Epidermal melanocyte (primary cell): ENCODE data around the gene PLEKHA3.
"Not testable (repeated sequence)": the region's sequence is repeated elsewhere in the genome, so short reads cannot be mapped to it uniquely, and the experiment has no call there.

Source experiments
- DNase-seq: peaks from one replicate; pipeline ENCODE4 v3.0.0; 2011; ENCODE audit warnings: low spot score; ENCODE audit not compliant: insufficient read length

PLEKHA3 gene

DNA sequence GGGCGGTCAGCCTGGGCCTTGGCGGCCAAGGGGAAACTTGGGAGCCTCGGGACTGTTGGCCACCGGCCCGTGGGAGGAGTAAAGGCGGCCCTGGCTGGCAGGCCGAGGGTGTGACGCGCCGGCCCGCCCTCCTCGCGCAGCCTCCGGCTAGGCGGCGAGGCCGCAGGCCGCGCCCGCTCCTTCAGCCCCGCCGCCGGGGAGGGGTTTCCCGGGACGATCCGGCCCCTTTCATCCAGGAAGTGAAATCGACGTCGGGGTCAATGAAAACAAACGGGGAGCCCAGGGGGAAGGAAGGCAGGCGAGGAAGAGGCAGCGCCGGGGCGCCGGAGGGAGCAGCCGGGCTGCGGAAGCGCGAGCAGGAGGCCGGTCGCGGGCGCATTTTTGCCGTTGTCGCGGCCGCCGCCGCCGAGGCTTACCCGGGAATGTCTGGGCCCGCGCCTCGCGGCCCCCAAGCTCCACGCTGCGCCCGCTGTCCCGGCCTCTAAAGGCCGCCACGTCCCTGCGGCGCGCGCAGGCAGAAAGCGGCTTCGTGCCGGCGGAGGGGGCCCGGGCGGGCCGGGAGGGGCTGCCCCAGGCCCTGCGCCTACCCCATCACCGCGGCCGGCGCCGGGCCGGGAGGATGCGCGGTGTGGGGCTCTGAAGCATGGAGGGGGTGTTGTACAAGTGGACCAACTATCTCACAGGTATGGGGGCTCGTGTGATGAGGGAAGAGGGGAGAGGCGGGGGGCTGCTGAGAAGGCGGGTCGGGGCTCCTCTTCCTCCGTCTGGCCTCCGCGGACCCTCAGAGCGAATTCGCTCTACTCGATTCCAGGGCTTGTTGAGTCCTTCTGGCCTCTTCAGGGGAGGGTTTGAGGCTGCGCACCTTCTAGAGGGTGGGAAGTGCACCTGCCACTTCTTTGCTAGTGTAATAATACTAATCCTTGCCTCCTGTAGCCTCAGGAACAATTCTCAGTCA lies at the start of gene PLEKHA3:
Gene PLEKHA3 (plus strand): TSS at position 231 of the 955 bp plus-strand sequence. CDS start 413 bp downstream, at position 644.
- peak; percentile 86 for DNase-seq

DNA sequence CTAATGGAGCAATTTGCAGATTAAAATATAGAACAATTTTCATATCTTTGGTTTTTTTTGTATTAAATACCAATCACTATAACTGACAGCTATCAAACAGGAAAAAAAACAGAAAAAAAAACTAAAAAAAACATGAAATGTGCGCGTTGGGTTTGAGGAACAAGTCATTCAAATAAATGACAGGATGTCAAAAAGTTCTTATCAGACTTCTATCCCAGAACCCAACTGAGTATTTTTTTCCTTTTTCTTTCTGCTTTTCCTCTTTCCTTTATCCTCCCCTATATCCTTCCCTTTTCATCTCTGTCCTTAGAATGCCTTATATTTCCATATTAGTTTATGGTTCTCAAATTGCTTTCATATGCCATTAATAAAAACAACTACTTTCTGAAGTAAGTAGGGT lies 43.6 kb upstream of the PLEKHA3 start:
- no peak for DNase-seq

DNA sequence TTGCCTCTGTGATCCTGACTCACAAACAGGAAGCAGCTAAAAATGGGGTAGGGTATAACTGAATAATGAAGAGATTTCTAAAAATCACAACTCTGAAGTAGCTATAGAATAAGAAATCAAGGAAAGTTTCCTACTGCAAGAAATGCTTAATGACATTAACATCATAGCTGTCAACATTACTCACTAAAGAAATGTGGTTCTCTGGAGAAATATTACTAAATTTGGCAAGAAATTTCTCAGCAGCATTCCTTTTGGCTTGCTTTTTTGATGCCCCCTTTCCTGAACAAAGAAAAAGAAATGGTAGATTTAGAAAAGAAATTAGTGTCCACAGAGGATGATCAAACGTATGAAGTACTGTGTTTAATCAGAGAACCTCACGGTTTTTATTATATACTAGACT lies 38.8 kb upstream of the PLEKHA3 start:
- no peak for DNase-seq

DNA sequence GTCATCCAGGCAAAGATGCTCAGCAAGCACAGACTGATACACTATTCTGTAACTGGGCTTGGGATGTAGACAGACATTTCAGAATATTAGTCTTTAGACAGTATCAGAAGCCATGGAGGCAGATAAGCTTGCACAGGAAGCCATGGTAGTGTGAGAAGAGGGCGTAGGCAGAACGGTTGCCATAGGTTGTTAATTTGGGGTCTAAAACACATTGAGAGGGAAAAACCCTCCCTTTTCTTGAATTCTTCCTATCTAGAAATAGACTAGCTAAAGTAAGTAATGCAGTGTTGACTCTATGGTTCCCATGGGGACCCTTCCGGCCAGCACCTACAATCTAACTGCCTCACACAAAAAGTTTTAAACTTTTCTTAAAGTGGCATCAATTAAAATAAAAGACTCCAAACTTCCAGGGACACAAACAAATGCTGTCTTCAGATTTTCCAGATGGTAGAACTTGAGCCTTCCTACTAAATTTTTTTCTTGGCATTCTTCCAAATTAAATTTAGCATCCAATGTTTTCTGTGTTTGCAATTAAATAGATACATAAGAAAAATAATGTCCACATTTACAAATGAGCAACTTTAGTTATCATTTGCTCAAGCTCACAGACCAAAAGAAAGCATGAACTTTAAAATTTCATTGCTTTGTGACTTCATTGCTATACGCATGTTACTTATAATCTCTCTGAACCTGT lies 31.1 kb upstream of the PLEKHA3 start:
- no peak for DNase-seq

DNA sequence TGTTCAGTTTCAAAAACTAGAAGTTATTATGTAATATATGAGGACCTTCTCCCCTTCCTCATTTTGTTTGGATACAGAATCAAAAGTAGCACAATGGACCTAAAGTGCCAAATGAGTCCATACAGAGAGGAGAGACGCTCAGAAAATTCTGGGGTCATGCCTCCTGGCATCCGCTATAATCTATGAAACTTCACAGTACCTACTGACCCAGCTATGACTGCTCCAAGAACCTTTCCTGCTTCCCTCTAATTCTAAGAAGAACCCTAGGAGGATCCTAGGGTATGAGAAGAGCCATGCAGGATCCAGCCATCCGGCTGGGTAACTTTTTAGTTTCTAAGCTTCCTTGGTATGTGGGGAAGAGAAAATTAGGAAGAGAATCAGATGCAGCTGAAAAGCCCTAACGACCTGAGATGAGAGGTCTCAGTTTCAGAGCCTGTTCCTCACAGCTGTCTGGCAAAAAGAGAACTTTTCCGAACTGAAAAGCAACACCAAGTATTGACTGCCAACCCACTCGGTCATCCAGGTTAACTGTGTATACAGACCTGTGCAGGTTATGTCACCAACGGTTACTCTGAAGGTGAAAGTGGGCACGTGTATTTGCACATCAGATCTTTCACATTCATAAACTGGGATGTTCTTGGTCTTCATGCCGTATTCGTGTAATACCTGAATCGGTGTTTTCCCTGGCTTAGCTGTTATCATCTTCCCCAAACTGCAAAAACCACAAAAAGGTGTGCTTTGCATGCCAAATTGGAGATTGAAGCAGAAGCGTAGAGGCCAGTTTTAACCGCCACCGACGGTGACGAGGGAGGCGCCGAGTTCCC lies 30.3 kb upstream of the PLEKHA3 start:
- DNase-seq = no peak

DNA sequence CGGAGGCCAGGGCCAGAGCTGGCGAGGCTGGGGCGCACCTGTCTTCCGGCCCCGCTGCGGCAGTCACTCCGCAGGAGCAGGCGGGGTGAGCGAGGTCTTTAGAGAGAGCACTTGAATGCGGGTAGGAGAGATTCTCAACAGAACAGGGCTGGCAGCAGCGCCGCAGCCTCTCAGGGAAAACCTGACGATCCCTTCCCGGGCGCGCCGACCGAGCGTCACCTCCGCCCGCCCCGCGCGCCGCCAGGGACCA lies 29.8 kb upstream of the PLEKHA3 start:
- DNase-seq = no peak

DNA sequence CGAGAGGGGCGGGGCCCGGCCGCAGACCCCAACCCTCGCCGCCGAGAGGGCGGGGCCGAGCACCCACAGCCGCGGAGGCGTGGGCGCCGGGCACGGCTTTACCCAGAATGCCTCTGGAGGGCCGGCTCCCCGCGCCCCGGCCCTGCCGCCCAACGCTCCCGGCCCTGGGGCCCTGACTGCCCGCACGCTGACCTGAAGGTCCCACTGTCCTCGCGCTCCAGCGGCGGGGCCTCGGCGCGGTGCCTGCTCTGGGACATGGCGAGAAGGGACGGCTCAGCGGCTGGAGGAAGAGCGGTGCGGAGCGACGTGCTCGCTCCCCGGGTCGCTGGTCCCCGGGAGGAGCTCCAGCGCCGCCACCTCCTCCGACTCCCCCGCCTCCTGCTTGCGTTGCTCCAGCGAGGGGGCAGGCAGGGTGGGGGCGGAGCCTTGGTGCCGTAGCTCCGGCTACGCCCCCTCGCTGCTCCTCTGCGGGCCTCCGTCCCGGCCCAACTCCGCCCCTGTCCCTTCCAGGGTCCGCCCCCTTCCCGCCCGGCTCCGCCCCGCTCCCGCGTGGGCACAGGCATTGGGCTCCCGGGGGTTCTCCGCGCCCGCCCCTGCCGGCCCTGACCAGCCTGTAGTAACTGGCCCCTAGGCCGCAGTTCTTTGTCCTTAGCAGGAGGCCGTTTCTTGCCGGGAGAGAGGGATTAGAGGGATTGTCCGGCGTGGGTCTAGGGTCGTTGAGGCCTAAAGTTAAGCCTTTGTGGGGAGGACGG lies 29.3 kb upstream of the PLEKHA3 start, which contains the start of the genes PJVK and PRKRA:
Gene PJVK (plus strand): TSS at position 605 of the 752 bp plus-strand sequence. CDS start 2,032 bp downstream, outside the sequence.
Gene PRKRA (minus strand): TSS at position 402 of the 752 bp plus-strand sequence. CDS start 145 bp downstream, at position 257.
- DNase-seq = peak; percentile 79

DNA sequence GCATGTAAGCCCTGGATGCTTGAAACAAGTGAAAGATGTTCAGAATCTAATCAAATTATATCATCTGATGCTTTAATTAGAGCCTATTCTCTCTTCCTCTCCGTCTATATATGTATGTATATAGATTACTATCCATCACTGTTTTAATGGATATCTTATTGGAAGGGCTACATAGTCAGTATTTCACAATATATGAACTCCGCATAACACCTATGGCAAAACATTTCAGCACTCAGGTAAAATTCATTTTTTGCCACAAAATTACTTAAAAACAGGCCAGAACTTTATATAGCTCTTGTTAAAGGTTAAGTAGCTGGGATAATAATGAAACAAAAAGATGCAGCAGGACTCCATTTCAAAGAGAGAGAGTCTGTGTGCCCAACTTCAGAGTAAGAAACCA lies 27.9 kb upstream of the PLEKHA3 start:
- no peak for DNase-seq

DNA sequence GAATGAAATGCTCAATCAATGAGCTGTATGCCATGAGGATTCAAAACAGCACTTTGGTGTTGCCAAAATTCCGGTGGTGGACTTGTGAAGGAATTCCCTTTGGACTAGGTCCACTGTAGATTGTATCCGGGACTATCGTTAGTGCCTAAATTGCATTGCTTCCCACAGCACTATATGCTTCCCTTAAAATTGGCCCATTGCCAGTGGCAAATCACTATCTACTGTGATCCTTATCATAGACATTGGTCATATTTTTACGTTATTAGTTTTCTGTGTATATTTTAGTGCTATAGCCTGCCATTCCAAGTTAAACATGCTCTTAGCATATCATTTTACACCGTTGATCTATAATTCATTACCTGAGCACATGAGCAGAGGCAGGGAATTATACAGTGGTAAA lies 27.4 kb upstream of the PLEKHA3 start:
- DNase-seq = no peak

DNA sequence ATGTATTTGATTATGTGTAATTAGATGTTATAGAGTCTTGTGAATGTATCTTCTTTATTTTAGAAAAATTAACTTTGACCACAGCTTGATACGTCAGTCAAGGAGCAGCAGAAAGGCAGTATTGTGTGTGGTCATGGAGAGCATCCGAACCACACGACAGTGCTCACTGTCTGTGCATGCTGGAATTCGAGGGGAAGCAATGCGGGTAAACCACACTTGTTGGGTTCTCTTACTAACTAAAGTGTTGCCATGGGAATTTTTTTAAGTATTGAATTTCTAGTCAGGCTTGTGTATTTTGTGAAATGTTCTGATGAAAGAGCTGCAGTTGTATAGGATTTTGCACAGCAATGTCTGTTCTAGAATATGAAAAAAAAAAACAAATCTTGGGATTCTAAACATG lies 24.3 kb upstream of the PLEKHA3 start:
- DNase-seq = peak; percentile 54

DNA sequence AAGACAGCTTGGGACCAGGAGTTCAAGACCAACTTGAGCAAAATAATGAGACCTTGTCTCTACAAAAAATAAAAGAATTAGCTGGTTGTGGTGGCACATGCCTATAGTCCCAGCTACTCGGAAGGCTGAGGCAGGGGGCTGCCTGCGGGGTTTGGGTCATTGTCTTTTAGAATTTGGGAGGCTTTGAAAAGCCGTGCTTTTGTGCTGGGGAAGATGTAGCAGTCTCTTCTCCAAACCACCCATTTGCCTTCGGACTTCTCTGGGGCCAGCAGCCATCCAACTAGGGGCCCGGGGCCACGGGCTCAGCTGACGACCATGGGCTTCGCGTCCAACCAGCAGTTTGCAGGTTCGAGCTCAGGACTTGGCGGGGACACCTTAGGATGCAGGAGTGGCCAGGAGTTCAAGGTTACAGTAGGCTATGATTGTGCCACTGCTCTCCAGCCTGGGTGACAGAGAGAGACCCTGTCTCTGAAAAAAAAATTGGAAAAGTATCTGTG lies 22.8 kb upstream of the PLEKHA3 start:
- DNase-seq = no peak

DNA sequence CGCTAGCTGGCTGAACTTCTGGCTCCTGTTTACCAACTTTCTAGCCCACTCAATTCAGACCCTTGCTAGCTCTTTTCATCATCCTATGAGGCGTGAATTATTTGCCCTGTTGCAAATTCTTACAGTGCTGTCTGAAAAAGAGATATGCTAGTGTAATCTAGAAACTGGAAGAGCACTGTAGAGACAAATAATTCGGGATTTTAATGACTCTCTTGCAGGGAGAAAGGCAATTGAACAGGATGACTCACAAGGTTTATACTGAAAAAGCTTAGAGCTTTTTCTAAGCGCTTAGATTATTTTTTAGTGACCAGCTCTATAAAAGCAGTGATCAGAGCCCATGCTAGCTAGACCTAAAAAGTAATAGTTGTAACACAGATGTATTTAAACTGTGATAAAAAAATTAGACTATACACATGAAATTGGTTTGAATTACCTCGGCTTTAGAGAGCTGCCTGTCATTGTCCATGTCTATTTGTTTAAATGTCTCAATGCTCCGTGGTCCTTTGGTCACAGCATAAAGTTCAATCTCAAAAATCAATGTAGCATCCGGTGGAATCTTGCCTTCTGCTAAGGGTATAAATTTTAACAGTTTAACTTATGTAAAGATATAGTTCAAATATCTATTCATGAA lies 10.9 kb upstream of the PLEKHA3 start:
- DNase-seq = no peak

DNA sequence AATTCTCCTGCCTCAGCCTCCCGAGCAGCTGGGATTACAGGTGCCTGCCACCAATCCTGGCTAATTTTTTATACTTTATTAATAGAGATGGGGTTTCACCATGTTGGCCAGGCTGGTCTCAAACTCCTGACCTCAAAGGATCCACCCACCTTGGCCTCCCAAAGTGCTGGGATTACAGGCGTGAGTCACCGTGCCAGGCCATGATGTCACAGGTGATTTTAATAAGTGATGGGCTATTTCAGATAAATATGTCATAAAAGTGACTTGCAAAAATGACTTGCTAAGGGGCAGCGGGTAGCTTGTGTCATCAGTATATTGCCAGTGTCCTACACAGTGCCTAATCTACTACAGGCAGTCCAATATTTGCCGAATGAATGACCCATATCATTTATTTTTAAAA lies 8.9 kb upstream of the PLEKHA3 start:
- not testable (repeated sequence) for DNase-seq

DNA sequence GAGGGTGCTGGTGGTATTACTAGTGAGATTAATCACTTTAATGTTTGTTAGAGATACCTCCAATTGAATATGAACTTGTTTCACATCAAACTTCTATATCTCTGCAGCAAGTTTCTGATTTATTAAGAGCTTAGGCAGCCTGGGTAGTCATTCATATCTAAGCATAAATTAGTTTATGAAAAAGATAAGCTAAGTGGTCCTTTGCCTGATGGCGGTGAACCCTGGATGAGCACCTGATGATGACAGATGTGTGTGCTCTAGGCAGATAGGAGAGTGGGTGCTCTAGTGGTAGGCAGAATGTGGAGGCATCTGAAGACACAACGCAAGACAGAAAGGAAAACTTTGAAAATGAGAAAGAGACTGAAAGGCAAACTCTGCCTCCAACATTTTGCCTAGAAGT lies 6.9 kb upstream of the PLEKHA3 start:
- no peak for DNase-seq

DNA sequence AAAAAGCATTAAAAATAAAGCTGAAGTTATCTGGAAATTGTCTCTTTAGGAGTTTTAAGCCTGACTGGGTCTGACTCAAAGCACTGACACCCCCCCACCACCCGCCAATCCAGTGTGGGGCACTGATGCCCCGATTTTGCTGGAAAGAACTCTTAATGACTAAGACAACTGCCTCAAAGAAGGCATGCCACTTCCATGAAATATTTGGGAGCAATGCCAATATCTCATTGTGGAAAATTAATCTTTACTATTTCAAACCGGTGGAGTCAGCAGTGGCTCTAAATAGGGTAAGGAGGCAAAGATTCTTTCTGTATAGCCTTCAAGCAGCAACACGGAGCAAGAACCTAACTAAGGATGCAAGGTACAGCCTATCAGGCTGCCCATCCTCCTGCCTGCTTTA lies 6.3 kb upstream of the PLEKHA3 start:
- no peak for DNase-seq

DNA sequence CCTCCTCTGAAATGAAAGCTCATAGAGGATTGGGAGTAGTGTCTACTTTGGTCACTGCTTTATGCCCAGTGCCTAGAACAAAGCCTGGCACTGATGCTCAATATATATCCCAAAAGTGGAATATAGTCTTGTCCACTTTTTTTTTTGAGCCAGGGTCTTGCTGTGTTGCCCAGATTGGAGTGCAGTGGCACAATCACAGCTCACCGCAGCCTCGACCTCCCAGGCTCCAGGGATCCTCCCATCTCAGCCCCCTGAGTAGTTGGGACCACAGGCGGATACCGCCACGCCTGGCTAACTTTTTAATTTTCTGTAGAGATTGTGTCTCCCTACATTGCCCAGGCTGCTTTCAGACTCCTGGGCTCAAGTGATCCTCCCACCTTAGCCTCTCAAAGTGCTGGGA lies 5.7 kb upstream of the PLEKHA3 start:
- DNase-seq = no peak

DNA sequence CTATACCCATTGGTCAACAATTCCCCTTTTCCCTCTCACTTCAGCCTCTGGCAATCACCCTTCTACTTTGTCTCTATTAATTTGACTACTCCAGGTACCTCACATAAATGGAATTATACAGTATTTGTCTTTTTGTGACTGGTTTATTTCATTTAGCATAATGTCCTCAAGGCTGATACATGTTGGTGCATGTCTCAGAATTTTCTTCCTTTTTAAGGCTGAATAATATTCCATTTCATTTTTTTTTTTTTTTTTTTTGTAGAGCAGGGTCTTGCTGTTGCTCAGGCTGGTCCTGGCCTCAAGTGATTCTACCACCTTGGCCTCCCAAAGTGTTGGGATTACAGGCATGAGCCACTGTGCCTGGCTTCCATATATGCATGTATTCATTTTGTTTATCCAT lies 3.8 kb upstream of the PLEKHA3 start:
- no peak for DNase-seq

DNA sequence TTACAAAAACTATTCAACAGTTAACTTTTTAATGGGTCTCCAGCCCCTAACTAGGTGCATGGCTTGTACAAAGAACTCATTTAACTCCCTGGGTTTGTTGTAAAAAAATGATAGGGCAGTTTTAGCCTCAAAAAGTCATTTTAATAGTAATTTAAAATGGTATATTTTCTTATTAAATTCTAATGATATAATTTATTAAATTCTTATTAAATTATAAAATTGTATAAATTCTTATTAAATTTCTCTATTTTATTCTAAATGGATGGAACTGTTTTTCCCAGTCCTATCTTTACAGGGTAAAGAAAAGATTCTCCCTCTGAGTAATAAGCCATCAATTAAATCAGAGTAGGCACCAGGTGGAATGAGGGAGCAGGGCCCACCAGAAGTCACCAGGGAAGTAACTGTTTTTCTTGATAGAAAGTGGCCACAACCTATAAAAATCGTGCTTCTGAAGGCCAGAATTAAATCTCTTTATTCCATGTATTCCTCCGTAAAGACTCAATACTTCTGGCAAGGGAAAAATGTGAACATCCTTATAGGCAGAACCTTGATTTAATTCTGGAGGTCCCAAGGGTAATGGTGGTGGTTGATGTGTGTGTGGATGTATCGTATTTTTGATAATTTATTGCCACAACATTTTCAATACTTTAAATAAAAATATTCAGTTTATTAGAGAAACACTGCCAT lies 2.7 kb upstream of the PLEKHA3 start:
- no peak for DNase-seq

DNA sequence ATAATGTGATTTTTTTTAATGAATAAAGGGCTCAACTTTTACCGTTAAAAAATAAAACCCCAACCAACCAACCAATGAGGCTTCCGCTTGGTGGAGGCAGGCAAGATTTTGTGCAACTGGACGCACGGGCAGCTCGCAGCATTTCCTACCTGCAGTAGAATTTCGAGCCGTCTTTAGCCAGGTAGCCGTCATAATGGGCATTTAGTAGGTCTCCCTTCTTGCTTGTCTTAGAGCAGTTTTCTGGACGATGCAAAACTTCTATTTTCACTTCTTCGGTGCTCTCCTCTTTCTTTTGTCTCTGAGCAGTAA lies 2.2 kb upstream of the PLEKHA3 start:
- no peak for DNase-seq
